WTC11 (cell line): ENCODE measurements around the gene VEGFC. TPM values are rescaled to one million over a fixed set of nuclear protein-coding genes. Genes with fewer than 3 reads are reported as not detected.

Source experiments
- ATAC-seq: fragments of 200-7000 bp; cut with Tn5 transposase; 2 replicates; pipeline ENCODE4 v1.10.0; 2021; ENCODE audit warnings: mild to moderate bottlenecking, moderate library complexity
- CTCF ChIA-PET: fragments of 300-600 bp; sonication (Branson Sonifier 250); formaldehyde crosslinking; loops from one replicate; lab custom pipeline; 2021; ENCODE audit warnings: antibody characterized with exemption; lab: Charles Lee
- POLR2A ChIA-PET: fragments of 350-600 bp; sonication (Branson Sonifier 250); formaldehyde crosslinking; loops from one replicate; lab custom pipeline; 2021; ENCODE audit warnings: antibody characterized with exemption; lab: Charles Lee
- DNase-seq: peaks from one replicate; pipeline ENCODE4 v3.0.0; 2021; ENCODE audit warnings: low spot score
- H3K27ac Mint-ChIP-seq: 2 replicates; pipeline ENCODE4 v1.8.0; 2021; ENCODE audit warnings: mixed read lengths
- H3K27me3 Mint-ChIP-seq: 2 replicates; pipeline ENCODE4 v1.8.0; 2021; ENCODE audit warnings: low read depth, mild to moderate bottlenecking, moderate library complexity, mixed read lengths
- H3K36me3 Mint-ChIP-seq: 2 replicates; pipeline ENCODE4 v1.8.0; 2021; ENCODE audit warnings: mixed read lengths
- H3K4me1 Mint-ChIP-seq: 2 replicates; pipeline ENCODE4 v1.8.0; 2022; ENCODE audit warnings: mixed read lengths
- H3K4me3 Mint-ChIP-seq: 2 replicates; pipeline ENCODE4 v1.8.0; 2021; ENCODE audit warnings: mild to moderate bottlenecking, moderate library complexity, mixed read lengths
- H3K9me3 Mint-ChIP-seq: 2 replicates; pipeline ENCODE4 v1.8.0; 2021; ENCODE audit warnings: mixed read lengths
- E2F1 ChIP-seq: sonication (generic); formaldehyde crosslinking; IDR thresholded peaks from 2 replicates; pipeline ENCODE4 v1.8.0; 2022; ENCODE audit warnings: mild to moderate bottlenecking, missing genetic modification reagents
- IRF1 ChIP-seq: sonication (generic); formaldehyde crosslinking; IDR thresholded peaks from 2 replicates; pipeline ENCODE4 v1.8.0; 2023; ENCODE audit warnings: missing genetic modification reagents
- IRF2 ChIP-seq: sonication (generic); formaldehyde crosslinking; IDR thresholded peaks from 2 replicates; pipeline ENCODE4 v1.8.0; 2022; ENCODE audit warnings: low read depth, missing genetic modification reagents, borderline replicate concordance
- OVOL2 ChIP-seq: fragments of 250-450 bp; sonication (Bioruptor Pico); IDR thresholded peaks from 2 replicates; pipeline ENCODE4 v1.9.0; 2021; ENCODE audit warnings: mild to moderate bottlenecking, borderline replicate concordance
- SP1 ChIP-seq: sonication (generic); formaldehyde crosslinking; conservative IDR thresholded peaks from 2 replicates; pipeline ENCODE4 v1.8.1; 2022; ENCODE audit warnings: missing genetic modification reagents
- ZBTB43 ChIP-seq: sonication (generic); formaldehyde crosslinking; IDR thresholded peaks from 2 replicates; pipeline ENCODE4 v1.8.1; 2023; ENCODE audit warnings: mild to moderate bottlenecking, missing genetic modification reagents
- ZNF219 ChIP-seq: sonication (generic); formaldehyde crosslinking; IDR thresholded peaks from 2 replicates; pipeline ENCODE4 v1.8.0; 2023; ENCODE audit warnings: missing genetic modification reagents, mild to moderate bottlenecking, borderline replicate concordance
- ZNF263 ChIP-seq: sonication (generic); formaldehyde crosslinking; IDR thresholded peaks from 2 replicates; pipeline ENCODE4 v1.8.1; 2022; ENCODE audit warnings: low read depth, mild to moderate bottlenecking, moderate library complexity, missing genetic modification reagents
- ZNF396 ChIP-seq: fragments of 250-450 bp; sonication (Bioruptor Pico); IDR thresholded peaks from 2 replicates; pipeline ENCODE4 v1.8.0; 2021; ENCODE audit warnings: mild to moderate bottlenecking, moderate library complexity, borderline replicate concordance
- total RNA-seq: library from RNA; stranded (reverse); gene quantifications from 3 replicates; pipeline ENCODE4 v1.2.3, GENCODE V29; 2021
- TF ChIP-seq, protein P1 (sequence below): fragments of 250-450 bp; sonication (Bioruptor Pico); IDR thresholded peaks from 2 replicates; pipeline ENCODE4 v2.1.2; 2022; ENCODE audit warnings: mild to moderate bottlenecking, moderate library complexity
- TF ChIP-seq, protein P2 (sequence below): sonication (generic); formaldehyde crosslinking; conservative IDR thresholded peaks from 2 replicates; pipeline ENCODE4 v1.8.1; 2023; ENCODE audit warnings: mild to moderate bottlenecking, low read depth, missing genetic modification reagents, moderate library complexity
- TF ChIP-seq, protein P3 (sequence below): fragments of 250-450 bp; sonication (Bioruptor Pico); IDR thresholded peaks from 2 replicates; pipeline ENCODE4 v1.8.0; 2021; ENCODE audit warnings: mild to moderate bottlenecking
- TF ChIP-seq, protein P4 (sequence below): sonication (generic); formaldehyde crosslinking; IDR thresholded peaks from 2 replicates; pipeline ENCODE4 v1.8.1; 2022; ENCODE audit warnings: mild to moderate bottlenecking, missing genetic modification reagents, moderate library complexity, borderline replicate concordance
- TF ChIP-seq, protein P5 (sequence below): sonication (generic); formaldehyde crosslinking; conservative IDR thresholded peaks from 2 replicates; pipeline ENCODE4 v1.8.1; 2022; ENCODE audit warnings: mild to moderate bottlenecking, missing genetic modification reagents

VEGFC gene
- total RNA-seq, 1 experiment from 2014 or later, result 0.61 TPM

- TF ChIP-seq, protein P1, sequence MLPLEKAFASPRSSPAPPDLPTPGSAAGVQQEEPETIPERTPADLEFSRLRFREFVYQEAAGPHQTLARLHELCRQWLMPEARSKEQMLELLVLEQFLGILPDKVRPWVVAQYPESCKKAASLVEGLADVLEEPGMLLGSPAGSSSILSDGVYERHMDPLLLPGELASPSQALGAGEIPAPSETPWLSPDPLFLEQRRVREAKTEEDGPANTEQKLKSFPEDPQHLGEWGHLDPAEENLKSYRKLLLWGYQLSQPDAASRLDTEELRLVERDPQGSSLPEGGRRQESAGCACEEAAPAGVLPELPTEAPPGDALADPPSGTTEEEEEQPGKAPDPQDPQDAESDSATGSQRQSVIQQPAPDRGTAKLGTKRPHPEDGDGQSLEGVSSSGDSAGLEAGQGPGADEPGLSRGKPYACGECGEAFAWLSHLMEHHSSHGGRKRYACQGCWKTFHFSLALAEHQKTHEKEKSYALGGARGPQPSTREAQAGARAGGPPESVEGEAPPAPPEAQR (CRISPR knock-in tag), result no peak
- no peak for TF ChIP-seq ZBTB43 (CRISPR knock-in tag)
- no peak for TF ChIP-seq IRF2
- TF ChIP-seq ZNF396 (CRISPR knock-in tag), result no peak
- TF ChIP-seq OVOL2 (CRISPR knock-in tag), result no peak
- no peak for TF ChIP-seq IRF1 (CRISPR knock-in tag)
- TF ChIP-seq, protein P2, sequence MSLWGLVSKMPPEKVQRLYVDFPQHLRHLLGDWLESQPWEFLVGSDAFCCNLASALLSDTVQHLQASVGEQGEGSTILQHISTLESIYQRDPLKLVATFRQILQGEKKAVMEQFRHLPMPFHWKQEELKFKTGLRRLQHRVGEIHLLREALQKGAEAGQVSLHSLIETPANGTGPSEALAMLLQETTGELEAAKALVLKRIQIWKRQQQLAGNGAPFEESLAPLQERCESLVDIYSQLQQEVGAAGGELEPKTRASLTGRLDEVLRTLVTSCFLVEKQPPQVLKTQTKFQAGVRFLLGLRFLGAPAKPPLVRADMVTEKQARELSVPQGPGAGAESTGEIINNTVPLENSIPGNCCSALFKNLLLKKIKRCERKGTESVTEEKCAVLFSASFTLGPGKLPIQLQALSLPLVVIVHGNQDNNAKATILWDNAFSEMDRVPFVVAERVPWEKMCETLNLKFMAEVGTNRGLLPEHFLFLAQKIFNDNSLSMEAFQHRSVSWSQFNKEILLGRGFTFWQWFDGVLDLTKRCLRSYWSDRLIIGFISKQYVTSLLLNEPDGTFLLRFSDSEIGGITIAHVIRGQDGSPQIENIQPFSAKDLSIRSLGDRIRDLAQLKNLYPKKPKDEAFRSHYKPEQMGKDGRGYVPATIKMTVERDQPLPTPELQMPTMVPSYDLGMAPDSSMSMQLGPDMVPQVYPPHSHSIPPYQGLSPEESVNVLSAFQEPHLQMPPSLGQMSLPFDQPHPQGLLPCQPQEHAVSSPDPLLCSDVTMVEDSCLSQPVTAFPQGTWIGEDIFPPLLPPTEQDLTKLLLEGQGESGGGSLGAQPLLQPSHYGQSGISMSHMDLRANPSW, result no peak
- TF ChIP-seq, protein P3, sequence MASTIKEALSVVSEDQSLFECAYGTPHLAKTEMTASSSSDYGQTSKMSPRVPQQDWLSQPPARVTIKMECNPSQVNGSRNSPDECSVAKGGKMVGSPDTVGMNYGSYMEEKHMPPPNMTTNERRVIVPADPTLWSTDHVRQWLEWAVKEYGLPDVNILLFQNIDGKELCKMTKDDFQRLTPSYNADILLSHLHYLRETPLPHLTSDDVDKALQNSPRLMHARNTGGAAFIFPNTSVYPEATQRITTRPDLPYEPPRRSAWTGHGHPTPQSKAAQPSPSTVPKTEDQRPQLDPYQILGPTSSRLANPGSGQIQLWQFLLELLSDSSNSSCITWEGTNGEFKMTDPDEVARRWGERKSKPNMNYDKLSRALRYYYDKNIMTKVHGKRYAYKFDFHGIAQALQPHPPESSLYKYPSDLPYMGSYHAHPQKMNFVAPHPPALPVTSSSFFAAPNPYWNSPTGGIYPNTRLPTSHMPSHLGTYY (CRISPR knock-in tag), result no peak
- no peak for TF ChIP-seq SP1
- ChIA-PET POLR2A (no interaction called here), CTCF (no interaction called here)
- Mint-ChIP-seq H3K27me3 (no peaks in the 10 kb centered on the region), H3K9me3 (no peaks in the 10 kb centered on the region), H3K36me3 (no peaks in the 10 kb centered on the region), H3K4me1 (no peaks in the 10 kb centered on the region), H3K27ac (no peak overlapping the region), H3K4me3 (no peak overlapping the region)
- no peak for DNase-seq
- no peak for ATAC-seq
These were observed 146.4 kb downstream of the VEGFC start for GRCh38 chr4:176646311-176646710.

DNA sequence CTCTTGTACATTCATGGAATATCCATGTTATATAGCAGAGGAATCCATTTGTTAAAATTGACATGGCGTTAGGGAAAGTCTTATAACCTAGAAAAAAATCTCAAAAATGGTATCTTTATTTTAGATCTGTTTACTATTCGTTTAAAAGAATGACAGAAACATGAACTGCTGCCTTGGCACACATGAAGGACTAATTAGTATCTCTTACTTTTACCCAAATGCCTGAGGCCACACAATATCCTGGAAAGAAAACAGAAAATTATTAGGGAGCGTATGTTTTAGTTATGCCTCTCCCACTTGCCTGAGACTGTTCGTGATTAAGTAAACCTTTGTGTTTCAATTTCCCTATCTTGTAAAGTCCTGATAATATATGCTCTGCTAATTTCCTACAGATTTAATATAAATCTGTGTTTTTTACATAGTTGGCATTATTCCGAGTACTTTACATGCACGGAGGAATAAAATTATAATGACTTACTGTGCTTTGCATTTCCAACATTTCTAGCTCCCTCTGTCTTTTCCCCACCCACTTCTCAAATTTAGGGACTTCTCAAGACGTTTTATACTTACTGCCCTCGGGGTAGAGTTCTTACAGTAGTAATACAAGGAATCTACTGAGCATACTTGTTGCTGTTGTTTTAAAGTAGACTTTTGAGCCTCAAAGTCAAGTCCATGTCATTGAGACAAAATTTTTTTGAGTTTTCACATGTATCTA lies 147.3 kb downstream of the VEGFC start:
- Mint-ChIP-seq H3K9me3 (no peaks in the 10 kb centered on the region), H3K36me3 (no peaks in the 10 kb centered on the region), H3K4me3 (no peak overlapping the region), H3K27me3 (no peaks in the 10 kb centered on the region), H3K4me1 (no peaks in the 10 kb centered on the region), H3K27ac (no peak overlapping the region)
- DNase-seq (no peak), ATAC-seq (no peak)
- TF ChIP-seq ZNF219 (CRISPR knock-in tag) (no peak), E2F1 (CRISPR knock-in tag) (no peak), IRF1 (CRISPR knock-in tag) (no peak), ZNF263 (no peak)
- TF ChIP-seq, protein P4, sequence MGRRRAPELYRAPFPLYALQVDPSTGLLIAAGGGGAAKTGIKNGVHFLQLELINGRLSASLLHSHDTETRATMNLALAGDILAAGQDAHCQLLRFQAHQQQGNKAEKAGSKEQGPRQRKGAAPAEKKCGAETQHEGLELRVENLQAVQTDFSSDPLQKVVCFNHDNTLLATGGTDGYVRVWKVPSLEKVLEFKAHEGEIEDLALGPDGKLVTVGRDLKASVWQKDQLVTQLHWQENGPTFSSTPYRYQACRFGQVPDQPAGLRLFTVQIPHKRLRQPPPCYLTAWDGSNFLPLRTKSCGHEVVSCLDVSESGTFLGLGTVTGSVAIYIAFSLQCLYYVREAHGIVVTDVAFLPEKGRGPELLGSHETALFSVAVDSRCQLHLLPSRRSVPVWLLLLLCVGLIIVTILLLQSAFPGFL (CRISPR knock-in tag), result no peak
- TF ChIP-seq, protein P5, sequence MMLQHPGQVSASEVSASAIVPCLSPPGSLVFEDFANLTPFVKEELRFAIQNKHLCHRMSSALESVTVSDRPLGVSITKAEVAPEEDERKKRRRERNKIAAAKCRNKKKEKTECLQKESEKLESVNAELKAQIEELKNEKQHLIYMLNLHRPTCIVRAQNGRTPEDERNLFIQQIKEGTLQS (CRISPR knock-in tag), result no peak
- ChIA-PET CTCF (no interaction called here), POLR2A (no interaction called here)
